SK-N-MC (cell line): ENCODE results near the gene TMTC1.

Experiments
- EZH2 ChIP-seq: fragments of 200-600 bp; sonication (generic); IDR thresholded peaks from one replicate; pipeline ENCODE4 v1.6.1; 2017; ENCODE audit warnings: antibody characterized with exemption
- FOXP2 ChIP-seq: optimal IDR thresholded peaks from 2 replicates; pipeline ENCODE3; 2011; ENCODE audit warnings: mild to moderate bottlenecking, moderate library complexity; ENCODE audit not compliant: insufficient read depth; ENCODE audit errors: extremely low read length, control extremely low read depth
- POLR2AphosphoS5 ChIP-seq: IDR thresholded peaks from 2 replicates; pipeline ENCODE4 v1.6.1; 2012; ENCODE audit warnings: mild to moderate bottlenecking, low read depth, low read length, borderline replicate concordance

DNA sequence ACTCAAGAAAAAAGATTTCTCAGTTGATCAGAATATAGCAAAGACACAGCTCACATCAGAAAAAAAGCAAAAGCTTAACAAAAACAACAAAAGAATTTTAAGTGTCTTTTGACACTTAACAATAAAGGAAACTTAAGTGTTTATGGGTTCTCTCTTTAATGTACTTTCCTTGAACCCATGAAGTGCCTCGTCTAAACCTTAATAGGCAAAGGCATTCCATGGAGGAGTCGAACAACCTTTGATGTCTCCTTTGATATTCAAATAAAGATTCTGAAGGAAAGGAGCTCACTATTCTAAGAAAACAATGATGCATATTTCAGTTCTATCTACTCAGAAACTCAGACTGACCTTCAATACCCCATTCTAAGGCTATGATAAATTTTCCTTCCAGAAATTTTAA lies 116.7 kb downstream of the TMTC1 start:
- TF ChIP-seq POLR2AphosphoS5 (no peak), EZH2 (no peak), FOXP2 (no peak)
